Ureter (tissue), 1 donor: ENCODE measurements around the gene CASKIN1. TPM values are rescaled to one million over a fixed set of nuclear protein-coding genes. Genes with fewer than 3 reads are reported as not detected.
"Not testable (repeated sequence)": the region's sequence is repeated elsewhere in the genome, so short reads cannot be mapped to it uniquely, and the experiment has no call there.

Experiments
- DNase-seq: peaks from one replicate; pipeline ENCODE4 v3.0.0-alpha.2; 2020; ENCODE audit warnings: low spot score
- total RNA-seq: library from RNA; stranded (reverse); gene quantifications from one replicate; pipeline ENCODE4 v1.2.4, GENCODE V29; 2023
- donor health status: DM: yes; HTN: yes; CAD: no.

CASKIN1 gene, protein sequence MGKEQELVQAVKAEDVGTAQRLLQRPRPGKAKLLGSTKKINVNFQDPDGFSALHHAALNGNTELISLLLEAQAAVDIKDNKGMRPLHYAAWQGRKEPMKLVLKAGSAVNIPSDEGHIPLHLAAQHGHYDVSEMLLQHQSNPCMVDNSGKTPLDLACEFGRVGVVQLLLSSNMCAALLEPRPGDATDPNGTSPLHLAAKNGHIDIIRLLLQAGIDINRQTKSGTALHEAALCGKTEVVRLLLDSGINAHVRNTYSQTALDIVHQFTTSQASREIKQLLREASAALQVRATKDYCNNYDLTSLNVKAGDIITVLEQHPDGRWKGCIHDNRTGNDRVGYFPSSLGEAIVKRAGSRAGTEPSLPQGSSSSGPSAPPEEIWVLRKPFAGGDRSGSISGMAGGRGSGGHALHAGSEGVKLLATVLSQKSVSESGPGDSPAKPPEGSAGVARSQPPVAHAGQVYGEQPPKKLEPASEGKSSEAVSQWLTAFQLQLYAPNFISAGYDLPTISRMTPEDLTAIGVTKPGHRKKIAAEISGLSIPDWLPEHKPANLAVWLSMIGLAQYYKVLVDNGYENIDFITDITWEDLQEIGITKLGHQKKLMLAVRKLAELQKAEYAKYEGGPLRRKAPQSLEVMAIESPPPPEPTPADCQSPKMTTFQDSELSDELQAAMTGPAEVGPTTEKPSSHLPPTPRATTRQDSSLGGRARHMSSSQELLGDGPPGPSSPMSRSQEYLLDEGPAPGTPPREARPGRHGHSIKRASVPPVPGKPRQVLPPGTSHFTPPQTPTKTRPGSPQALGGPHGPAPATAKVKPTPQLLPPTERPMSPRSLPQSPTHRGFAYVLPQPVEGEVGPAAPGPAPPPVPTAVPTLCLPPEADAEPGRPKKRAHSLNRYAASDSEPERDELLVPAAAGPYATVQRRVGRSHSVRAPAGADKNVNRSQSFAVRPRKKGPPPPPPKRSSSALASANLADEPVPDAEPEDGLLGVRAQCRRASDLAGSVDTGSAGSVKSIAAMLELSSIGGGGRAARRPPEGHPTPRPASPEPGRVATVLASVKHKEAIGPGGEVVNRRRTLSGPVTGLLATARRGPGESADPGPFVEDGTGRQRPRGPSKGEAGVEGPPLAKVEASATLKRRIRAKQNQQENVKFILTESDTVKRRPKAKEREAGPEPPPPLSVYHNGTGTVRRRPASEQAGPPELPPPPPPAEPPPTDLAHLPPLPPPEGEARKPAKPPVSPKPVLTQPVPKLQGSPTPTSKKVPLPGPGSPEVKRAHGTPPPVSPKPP (N-terminal part only)
- 0.05 TPM for total RNA-seq

DNA sequence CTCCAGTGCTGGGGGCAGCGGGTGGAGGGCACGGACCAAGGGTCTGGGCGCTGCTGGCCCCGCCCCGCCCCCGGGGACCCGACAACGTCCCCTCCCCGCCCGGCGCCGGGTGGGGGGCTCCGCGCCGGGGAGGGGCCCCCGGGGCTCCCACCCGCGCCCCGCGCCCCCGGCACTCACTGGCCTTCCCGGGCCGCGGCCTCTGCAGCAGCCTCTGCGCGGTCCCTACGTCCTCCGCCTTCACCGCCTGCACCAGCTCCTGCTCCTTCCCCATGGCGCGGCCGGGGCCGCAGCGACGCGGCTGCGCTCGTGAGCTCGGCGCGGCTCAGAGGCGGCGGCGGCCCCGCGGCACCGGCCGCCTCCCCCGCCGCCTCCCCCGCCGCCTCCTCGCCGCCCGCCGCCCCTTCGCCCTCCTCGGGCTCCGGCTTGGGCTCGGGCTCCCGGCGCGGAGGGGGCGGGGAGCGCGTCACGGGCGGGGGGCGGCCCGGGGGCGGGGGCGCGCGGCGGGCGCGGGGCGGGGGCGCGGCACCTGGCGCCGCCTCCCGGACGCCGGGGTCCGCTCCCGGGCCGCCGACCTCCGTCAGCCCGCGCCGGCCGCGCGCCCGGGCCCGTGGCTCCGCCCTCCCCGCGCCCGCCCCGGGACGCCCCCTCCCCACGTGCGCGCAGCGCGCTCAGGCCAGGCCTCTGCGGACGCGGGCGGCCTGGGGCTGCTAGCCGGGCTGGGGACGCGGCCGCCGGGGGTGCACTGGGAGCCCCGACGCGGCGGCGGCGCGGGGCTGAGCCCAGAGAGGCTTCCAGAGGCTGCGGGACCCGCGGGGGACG, at the start of gene CASKIN1:
Gene CASKIN1, minus strand, starts transcription at position 444 of the 819 bp plus-strand sequence. Its CDS starts 173 bp downstream, at position 271.
- no peak for DNase-seq

DNA sequence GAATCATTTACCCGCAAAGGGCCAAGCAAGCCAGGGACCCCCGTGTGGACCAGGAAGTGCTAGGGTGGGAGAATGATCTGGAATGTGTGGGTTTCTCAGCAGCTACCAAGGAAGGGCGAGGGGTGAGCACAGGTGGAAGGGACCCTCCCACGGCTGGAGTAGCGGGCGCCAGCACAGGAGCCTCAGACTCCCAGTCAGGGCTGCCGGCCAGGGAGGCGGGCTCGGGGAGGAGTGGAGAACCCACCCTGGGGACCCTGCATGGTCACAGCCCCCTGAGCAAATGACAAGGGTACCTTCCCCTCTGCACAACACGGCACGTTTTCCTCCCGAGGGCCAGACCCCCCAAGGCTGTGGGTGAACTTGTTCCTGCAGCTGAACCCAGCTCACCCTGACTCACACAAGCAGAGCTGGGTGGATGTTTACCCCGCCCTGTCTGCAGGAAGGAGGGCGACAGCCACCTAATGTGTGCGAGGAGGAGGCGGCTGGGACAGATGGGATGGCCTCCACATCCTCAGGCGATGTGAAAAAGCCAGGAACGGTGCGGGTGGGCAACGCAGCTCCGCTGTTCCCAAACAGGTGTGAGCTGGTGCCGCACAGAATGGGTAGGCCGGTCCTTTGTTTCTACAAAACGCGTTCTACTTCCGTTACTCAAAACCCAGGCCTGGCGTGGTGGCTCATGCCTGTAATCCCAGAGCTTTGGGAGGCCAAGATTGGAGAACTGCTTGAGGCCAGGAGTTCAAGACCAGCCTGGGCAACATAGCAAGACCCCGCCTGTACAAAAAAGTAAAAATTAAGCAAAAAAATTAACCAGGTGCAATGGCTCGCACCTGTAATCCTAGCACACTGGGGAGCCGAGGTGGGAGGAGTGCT, 48.8 kb upstream of the CASKIN1 start:
- no peak for DNase-seq

DNA sequence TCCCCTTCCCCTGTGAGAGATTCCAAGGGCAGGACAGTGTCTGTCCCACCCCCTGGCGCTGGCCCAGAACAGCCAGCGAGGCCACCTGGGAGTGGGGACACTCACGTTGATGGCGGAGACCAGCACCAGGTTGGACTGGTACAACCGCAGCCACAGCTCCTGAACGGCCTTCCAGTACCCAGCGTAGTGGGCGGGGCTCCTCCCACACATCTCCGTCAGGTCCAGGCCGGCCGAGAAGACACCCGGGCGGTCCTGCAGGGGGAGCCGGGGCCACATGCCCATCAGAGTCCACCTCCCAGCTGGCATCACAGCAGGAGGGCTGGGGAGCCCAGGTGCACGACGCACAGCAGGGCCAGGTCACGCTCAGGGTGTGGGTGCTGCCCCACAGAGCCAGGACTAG, 47.9 kb upstream of the CASKIN1 start:
- DNase-seq = no peak

DNA sequence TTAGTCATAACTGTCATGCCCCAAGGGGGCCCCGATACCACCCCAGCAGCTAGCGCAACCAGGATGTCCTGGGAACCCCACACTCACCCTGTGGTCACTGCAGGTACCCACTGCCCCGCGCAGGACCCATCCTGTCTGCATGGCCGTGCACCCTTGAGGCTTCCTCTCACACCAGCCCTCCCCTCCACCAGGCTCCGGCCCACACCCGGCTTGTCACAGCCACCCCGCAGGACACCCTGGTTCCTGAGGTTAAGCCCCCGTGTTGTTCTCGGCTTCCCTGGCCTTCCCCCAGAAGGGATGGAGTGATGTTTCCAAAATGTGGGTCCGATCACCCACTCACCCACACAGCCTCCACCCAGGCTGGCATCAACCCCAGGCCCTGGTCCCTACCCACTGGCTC, 47.4 kb upstream of the CASKIN1 start:
- no peak for DNase-seq

DNA sequence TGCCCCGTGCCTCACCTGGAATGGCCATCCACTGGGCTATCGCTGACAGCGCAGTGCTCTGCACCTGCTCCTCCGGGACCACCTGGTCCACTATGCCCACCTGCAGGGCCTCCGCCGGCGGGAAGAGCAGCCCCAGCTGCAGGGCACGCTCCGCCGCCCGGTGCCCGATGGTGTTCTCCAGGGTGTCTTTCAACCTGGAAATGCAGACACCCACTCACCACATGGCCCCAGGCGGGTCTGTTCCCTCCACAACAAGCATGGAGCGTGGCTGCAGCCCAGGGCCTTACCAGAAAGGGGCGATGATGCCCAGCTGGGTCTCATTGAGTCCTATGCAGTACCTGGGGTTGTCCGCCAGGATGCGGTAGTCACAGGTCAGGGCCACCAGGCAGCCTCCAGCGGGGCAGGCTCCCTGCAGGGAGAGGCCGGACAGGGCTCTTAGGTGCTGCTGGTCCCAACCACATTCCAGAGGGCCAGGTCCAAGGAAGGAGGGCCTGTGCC, 46.7 kb upstream of the CASKIN1 start:
- no peak for DNase-seq

DNA sequence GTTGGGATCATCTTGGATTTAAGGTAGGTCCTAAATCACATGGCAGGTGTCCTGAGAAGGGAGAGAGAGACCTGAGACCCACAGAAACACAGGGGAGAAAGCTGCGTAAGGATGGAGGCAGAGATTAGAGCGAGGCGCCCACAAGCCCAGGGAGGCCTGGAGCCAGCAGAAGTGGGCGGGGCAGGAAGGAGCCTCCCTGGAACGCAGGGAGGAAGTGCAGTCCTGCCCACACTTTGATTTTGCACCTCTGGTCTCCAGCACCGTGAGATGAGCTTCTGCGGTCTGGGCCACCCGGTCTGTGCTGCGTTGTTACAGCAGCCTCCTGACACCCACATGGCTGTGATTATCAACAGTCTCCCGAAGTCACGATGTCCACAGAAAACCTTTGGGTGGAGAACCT, 46.2 kb upstream of the CASKIN1 start:
- DNase-seq = no peak

DNA sequence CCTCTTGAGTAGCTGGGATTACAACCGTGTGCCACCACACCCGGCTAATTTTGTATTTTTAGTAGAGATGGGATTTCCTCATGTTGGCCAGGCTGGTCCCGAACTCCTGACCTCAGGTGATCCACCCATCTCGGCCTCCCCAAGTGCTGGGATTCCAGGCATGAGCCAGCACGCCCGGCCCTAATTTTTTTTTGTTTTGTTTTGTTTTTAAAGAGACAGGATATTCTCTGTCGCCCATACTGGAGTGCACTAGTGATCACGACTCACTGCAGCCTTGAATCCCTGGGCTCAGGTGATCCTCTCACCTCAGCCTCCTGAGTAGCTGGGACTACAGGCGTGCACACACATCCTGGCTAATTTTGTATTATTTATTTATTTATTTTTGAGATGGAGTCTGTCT, 43.9 kb upstream of the CASKIN1 start:
- not testable (repeated sequence) for DNase-seq

DNA sequence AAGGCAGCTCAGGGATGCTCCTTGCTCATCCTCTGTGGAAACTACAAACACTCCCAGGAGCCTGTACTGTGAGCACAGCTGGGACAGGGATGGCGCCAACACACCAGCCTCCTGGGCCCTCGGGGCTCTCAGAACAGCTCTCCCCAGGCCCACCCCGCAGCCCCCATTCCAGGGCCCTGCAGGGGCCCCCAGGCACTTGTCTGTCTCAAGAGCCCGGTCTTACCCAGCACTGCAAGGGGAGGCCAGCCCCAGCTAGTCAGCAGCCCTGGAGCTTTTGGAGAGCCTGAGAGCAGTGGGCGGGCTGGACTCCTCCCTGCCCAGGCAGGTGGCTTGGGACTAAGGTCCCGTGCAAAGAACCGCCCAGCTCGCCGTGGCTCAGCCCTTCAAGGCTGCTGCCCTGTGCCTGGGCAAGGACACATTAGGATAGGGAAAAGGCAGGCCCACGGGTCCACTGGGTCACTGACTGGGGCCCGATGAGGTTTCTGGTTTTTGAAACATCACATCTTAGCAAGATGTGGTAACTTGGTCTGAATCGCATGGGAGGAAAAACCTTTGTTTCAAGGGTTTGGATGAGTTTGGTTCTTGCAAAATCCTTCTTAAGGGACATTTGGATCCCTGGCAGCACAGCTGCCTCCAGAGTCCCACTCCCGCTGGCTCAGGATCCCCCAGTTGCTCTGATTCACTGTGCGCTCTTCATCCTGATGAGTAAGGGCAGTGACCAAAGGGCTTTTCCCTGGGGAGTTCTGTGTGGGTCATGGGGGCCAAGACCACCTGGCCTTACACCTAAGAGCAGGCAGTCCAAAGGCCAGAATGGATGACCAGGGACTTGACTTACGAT, 42.7 kb upstream of the CASKIN1 start:
- no peak for DNase-seq

DNA sequence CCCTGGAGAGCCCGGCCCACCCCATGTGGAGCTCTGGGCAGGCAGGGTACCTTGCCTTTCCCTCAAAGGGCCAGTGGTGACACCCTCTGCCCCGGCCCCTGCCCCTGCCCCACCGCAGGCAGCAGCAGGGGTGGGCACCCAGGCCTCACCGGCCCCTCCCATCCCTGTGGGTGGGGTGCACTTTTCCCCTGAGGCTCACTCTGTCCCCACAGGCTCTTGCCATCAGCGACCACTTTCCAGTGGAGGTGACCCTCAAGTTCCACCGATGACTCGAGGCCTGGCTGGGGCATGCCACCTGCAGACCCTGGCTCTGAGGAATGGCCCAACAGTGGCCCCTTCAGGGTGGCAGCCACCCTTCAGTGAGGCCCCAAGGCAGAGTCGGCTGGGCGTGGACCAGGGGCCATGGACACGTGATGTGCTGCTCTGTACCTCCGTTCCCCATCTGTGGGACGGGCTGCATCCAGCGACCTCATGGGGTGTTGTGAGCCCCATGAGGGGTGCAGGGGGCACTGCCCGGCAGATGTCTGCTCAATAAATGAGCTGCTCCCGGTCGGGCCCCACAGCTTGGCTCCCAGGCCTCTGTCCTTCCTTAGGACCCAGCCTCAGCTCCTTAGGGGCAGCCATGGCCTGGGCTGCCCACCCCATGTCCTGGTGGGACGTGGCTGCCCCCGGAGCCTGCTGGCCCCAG, 41.9 kb upstream of the CASKIN1 start:
- DNase-seq = no peak

DNA sequence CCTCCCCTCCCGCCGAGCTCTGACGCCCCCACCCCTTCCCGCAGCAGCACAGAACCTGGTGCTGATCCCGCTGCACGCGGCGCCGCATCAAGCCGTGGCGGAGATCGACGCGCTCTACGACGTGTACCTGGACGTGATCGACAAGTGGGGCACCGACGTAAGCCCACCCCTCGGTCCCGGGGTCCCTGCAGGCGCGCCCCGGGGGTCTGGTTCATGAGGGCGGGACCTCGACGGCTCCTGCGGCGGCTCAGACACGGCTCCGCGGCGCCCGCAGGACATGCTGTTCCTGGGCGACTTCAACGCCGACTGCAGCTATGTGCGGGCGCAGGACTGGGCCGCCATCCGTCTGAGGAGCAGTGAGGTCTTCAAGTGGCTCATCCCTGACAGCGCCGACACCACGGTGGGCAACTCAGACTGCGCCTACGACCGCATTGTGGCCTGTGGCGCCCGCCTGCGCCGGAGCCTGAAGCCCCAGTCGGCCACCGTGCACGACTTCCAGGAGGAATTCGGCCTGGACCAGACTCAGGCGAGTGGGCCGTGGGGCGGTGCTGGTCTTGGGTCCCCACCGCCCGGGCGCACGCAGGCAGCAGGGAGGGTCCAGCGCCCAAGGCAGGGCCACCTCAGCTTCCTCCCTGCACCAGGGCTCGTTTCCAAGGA, 41.2 kb upstream of the CASKIN1 start:
- DNase-seq = no peak

DNA sequence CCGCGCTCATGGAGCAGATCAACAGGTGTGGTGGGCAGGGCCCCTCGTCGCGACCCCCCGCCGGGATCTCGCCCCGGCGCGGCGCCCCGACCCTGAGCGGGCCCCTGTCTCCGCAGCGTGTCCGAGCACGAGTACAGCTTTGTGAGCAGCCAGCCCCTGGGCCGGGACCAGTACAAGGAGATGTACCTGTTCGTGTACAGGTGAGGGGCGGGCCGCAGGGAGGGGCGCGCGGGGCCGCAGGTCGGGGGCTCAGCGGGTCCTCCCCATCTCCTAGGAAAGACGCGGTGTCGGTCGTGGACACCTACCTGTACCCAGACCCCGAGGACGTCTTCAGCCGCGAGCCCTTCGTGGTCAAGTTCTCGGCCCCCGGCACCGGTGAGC, 40.7 kb upstream of the CASKIN1 start:
- no peak for DNase-seq

DNA sequence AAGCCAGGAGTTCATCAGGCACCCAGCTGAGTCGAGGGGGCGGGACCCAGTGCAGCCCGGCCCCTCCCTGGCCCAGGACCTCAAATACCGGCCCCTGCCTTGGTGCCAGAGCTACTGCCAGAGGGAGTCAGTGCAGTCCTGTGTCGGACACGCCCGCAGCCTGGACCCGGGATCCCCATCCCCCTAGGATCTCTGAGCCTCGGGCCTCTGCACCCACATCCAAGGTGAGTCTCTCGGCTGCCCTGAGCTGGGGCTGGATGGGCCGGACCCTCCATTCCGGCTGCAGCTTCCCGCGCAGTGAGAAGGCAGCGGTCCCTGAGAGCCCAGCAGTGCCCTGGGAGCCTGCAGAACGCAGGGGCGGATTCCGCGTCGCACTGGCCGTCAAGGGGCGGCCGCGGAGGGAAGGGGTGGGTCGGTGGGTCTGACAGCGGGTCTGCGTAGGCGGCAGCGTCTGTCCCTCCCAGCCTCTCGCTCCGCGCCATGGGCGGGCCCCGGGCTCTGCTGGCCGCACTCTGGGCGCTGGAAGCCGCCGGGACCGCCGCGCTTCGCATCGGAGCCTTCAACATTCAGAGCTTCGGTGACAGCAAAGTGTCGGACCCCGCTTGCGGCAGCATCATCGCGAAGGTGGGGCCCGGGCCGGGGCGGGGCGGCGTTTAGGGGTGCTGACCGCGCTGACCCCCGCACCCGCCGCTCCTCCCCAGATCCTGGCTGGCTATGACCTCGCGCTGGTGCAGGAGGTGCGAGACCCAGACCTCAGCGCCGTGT, 40.1 kb upstream of the CASKIN1 start, which contains the start of gene DNASE1L2:
Gene DNASE1L2, plus strand, starts transcription at position 108 of the 765 bp plus-strand sequence. Its CDS starts 373 bp downstream, at position 481.
- DNase-seq = no peak

DNA sequence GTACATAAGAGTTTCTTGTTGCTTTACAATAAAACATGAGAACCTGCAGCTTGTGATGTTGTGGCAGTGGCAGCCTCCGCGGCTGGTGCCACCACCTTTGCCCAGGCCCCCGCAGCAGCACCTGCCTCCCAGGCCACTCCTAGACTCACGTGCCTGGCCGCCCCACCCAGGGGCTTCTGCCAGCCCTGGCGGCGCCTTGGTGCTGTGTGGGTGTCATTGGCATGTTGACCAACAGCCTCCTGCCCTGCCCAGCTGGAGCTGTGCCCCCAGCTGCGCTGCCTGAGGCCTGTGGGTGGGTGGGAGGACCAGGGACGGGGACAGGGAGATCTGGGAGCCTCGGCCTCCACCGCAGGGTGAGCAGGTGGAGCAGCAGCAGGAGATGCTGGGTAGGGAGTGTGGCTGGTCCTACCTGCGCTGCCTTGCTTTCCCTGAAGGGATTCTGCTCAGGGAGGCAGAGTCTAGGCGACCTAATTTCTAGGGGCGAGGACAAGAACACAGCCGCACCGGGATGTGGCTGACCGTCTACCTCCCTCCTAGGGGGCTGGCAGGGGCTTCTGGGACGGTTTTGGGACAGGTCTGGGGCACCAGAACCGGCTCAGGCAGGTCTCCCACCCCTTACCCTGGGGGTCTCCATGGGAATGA, 39.4 kb upstream of the CASKIN1 start:
- no peak for DNase-seq

DNA sequence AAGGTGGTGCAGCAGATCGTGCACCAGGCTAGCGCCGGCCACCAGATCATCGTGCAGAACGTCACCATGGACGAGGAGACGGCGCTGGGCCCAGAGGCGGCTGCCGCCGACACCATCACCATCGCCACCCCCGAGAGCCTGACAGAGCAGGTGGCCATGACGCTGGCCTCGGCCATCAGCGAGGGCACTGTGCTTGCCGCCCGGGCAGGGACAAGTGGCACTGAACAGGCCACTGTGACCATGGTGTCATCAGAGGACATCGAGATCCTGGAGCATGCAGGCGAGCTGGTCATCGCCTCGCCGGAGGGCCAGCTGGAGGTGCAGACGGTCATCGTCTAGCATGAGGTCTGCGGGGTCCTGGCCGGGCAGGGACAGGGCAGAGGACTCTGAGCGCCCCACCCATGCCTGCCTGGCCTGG, 38.8 kb upstream of the CASKIN1 start:
- no peak for DNase-seq

DNA sequence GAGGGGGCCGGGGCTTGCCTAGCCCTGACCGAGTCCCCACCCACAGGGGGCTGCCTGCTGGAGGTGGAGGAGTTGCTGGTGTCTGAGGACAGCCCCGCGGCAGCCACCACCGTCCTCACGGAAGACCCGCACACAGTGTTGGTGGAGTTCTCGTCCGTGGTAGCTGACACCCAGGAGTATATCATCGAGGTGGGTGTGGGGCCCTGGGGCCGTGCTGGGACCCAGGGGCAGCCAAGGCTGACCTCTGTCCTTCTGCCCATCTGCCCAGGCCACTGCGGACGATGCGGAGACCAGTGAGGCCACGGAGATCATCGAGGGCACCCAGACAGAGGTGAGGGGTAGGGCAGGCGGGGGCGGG, 38.4 kb upstream of the CASKIN1 start:
- DNase-seq = no peak
